Fibroblast of upper back skin (primary cell): Measurements from ENCODE around the gene FASN.

Experiments used
- DNase-seq: peaks from one replicate; pipeline ENCODE4 v3.0.0-alpha.2; 2013

The FASN gene

GRCh38 chr17:82037092-82037888 lies 60.7 kb downstream of the FASN start, which contains the start of gene DCXR:
Gene DCXR (minus strand): TSS chr17:82037697. CDS start chr17:82037682, 15 bp downstream.
- peak; percentile 94 for DNase-seq

GRCh38 chr17:82036634-82037091 lies 61.4 kb downstream of the FASN start:
- DNase-seq = no peak

GRCh38 chr17:82035956-82036633 lies 61.9 kb downstream of the FASN start:
- no peak for DNase-seq

GRCh38 chr17:82035488-82035887 lies 62.5 kb downstream of the FASN start:
- no peak for DNase-seq

- DNase-seq = no peak
These were observed 63.5 kb downstream of the FASN start for GRCh38 chr17:82034371-82035011.

- DNase-seq = no peak
These were observed 64.5 kb downstream of the FASN start for GRCh38 chr17:82033359-82034085.

GRCh38 chr17:82031885-82032627 lies 66.0 kb downstream of the FASN start:
- no peak for DNase-seq

GRCh38 chr17:82031303-82031884 lies 66.6 kb downstream of the FASN start, which contains the start of gene RAC3:
Gene RAC3 (plus strand): TSS chr17:82031678. CDS start chr17:82031762, 84 bp downstream.
- DNase-seq = no peak

GRCh38 chr17:82030470-82031302 lies 67.3 kb downstream of the FASN start:
- peak; percentile 69 for DNase-seq

- no peak for DNase-seq
These were observed 68.0 kb downstream of the FASN start for GRCh38 chr17:82029990-82030469.

GRCh38 chr17:82029391-82029790 lies 68.6 kb downstream of the FASN start:
- no peak for DNase-seq

- DNase-seq = no peak
These were observed 69.1 kb downstream of the FASN start for GRCh38 chr17:82028966-82029365.
